Astrocyte of the cerebellum (primary cell): ENCODE data around the gene GRID1.

ENCODE experiments used
- DNase-seq: peaks from one replicate; pipeline ENCODE4 v3.0.0-alpha.2; 2011; ENCODE audit warnings: low read depth
- H3K4me3 ChIP-seq: 2 replicates; pipeline ENCODE4 v1.5.1; 2011; ENCODE audit warnings: mild to moderate bottlenecking, low read depth, low read length, moderate library complexity
- CTCF ChIP-seq: IDR thresholded peaks from 2 replicates; pipeline ENCODE4 v1.5.1; 2012; ENCODE audit warnings: low read length, low read depth, moderate library complexity, mild to moderate bottlenecking; ENCODE audit errors: missing control alignments
- in situ Hi-C: cut with HindIII; loops from 2 replicates; pipeline ENCODE4 v1.10.0; 2017; ENCODE audit warnings: low sequenced_read_pairs

The GRID1 gene

GRCh38 chr10:86366033-86366901 lies at the start of gene GRID1:
Gene GRID1, minus strand, starts transcription at chr10:86366795.
- DNase-seq, result no peak
- H3K4me3 ChIP-seq, result peak within 1 kb of the TSS; percentile 26
- no peak for TF ChIP-seq CTCF
- in situ Hi-C loops, result no loop called here

GRCh38 chr10:86415583-86415982 lies 49.0 kb upstream of the GRID1 start:
- in situ Hi-C loops, result no loop called here
- DNase-seq, result no peak
- TF ChIP-seq CTCF, result no peak
- no peak overlapping the region for H3K4me3 ChIP-seq

DNA sequence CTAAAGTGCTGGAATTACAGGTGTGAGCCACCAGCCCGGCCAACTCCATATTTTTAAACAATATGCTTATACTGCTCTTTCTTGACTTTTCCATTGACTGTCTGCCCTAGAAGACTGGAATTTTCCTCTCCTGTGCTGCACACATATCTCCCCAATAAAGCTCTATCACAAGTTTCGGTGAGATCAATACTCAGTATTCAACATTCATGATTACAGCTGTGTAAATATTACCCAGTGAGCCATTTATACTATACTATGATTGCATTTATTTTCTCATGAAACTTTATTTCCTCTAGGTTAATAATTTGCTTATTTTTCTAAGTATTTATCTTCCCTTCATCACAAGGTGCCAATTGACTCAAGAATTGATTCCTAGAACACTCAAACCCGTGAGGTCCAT lies 48.5 kb upstream of the GRID1 start:
- in situ Hi-C loops, result no loop called here
- H3K4me3 ChIP-seq, result no peak overlapping the region
- TF ChIP-seq CTCF, result no peak
- no peak for DNase-seq

- no peak overlapping the region for H3K4me3 ChIP-seq
- TF ChIP-seq CTCF, result no peak
- no peak for DNase-seq
- in situ Hi-C loops, result no loop called here
Measured at GRCh38 chr10:86413046-86413728, 46.6 kb upstream of the GRID1 start.

DNA sequence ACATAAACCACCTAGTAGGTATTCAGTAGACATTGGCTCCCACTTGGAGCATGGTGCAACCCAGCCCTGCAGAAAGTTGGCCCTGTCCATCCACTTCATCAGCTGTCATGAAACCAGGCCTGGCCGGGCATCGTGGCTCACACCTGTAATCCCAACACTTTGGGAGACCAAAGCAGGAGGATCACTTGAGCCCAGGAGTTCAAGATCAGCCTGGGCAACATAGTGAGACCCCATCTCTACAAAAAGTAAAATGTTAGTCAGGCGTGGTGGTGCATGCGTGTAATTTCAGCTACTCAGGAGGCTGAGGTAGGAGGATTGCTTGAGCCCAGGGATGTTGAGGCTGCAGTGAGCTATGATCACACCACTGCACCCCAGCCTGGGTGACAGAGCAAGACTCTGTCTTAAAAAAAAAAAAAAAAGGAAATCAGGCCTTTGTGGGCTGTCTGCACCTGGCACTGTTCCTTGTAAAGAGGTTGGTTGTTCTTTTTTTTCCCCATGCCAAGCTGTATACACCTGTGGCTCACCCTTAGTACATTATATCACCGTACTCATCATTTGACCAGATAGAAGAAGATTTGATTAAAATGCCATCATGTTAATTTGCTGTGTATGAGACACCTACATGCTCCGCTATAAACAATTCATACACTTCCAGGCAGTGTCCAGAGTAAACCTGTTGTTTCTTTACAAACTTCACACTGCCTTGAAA lies 45.4 kb upstream of the GRID1 start:
- no peak for TF ChIP-seq CTCF
- no peak overlapping the region for H3K4me3 ChIP-seq
- in situ Hi-C loops, result no loop called here
- DNase-seq, result no peak

GRCh38 chr10:86411281-86411841 lies 44.8 kb upstream of the GRID1 start:
- no peak overlapping the region for H3K4me3 ChIP-seq
- DNase-seq, result no peak
- no peak for TF ChIP-seq CTCF
- in situ Hi-C loops, result no loop called here
